ENCODE measurements around the gene STX8. TPM values are rescaled to one million over a fixed set of nuclear protein-coding genes. Genes with fewer than 3 reads are reported as not detected.
"Not testable (repeated sequence)": the region's sequence is repeated elsewhere in the genome, so short reads cannot be mapped to it uniquely, and the experiment has no call there.

The STX8 gene
- total RNA-seq, 1 donor from 2014 or later = 50.6 TPM

DNA sequence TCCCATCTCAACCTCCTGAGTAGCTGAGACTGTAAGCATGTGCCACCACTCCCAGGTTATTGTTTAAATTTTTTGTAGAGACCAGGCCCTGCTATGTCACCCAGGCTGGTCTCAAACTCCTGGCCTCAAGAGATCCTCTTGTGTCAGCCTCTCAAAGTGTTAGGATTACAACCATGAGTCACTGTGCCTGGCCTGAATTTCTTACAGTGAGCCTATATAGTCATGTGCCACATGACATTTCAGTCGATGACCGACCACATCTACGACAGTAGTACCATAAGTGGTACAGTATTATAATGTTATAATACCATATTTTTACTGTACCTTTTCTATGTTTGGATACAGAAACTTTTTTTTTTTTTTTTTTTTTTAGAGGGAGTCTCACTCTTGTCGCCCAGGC lies 195.3 kb downstream of the STX8 start:
- TF ChIP-seq CTCF (IDR thresholded peaks at IDR 0.05) = no peak
- Mint-ChIP-seq H3K27me3 (ENCODE audit: low read depth) (no peaks in the 10 kb centered on the region), H3K4me3 (ENCODE audit: unreplicated experiment) (no peak overlapping the region), H3K27ac (ENCODE audit: unreplicated experiment) (peak overlapping the region; percentile 56), H3K36me3 (ENCODE audit: low read depth) (no peaks in the 10 kb centered on the region), H3K4me1 (ENCODE audit: low read depth) (peaks cover 18% of the 10 kb centered on the region), H3K9me3 (ENCODE audit: low read depth) (peaks cover 5% of the 10 kb centered on the region)
- DNase-seq (ENCODE audit: low spot score) = no peak

- H3K4me1 Mint-ChIP-seq (ENCODE audit: low read depth) = peaks cover 18% of the 10 kb centered on the region
- H3K9me3 Mint-ChIP-seq (ENCODE audit: low read depth); H3K4me3 Mint-ChIP-seq (ENCODE audit: unreplicated experiment); H3K36me3 Mint-ChIP-seq (ENCODE audit: low read depth); DNase-seq (ENCODE audit: low spot score); H3K27ac Mint-ChIP-seq (ENCODE audit: unreplicated experiment); H3K27me3 Mint-ChIP-seq (ENCODE audit: low read depth): not testable (repeated sequence)
Measured at GRCh38 chr17:9376177-9376576, 199.4 kb downstream of the STX8 start.

DNA sequence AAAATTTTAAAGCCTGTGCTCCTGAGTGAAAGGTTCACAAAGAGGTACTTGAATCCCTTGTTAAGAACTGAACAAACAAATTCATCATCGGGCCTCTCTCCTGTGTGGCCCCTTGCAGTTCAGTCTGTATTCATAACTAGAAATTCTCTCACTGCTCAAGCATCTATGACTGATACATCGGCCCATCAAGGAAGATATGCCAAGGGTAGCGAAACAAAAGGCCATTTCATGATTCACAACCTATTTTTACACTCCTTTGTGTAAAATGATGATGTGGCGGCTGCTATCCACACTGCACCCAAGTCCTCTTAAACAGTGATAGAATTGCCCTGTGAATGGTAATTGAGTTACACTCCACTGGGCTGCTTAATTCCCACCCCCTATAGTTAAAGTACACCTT lies 204.6 kb downstream of the STX8 start:
- Mint-ChIP-seq H3K27me3 (ENCODE audit: low read depth) (no peaks in the 10 kb centered on the region), H3K4me3 (ENCODE audit: unreplicated experiment) (no peak overlapping the region), H3K27ac (ENCODE audit: unreplicated experiment) (peak overlapping the region; percentile 78)

DNA sequence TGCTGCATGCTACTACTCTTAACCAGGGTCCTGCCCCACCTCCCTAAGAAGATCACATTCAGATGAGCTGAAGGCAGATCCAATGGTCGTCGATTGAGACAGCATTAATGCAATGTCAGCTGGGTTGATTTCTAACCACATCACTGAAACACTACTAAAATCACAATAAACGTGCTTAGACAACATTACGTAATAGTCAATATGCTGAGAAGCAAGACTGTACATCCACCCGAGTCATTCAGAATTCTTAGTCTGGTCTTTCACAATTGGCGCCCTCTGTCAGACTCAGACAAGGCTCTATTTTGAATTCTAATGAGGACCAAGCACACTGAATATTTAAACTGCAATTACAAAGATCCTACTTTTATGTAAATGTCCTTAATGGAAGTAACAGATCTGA lies 205.2 kb downstream of the STX8 start:
- Mint-ChIP-seq H3K4me3 (ENCODE audit: unreplicated experiment) (no peak overlapping the region), H3K4me1 (ENCODE audit: low read depth) (peaks cover 42% of the 10 kb centered on the region)
- no peak for DNase-seq (ENCODE audit: low spot score)

More for the DNA sequence above, 204.6 kb downstream of the STX8 start:
- Mint-ChIP-seq H3K9me3 (ENCODE audit: low read depth) (peaks cover 2% of the 10 kb centered on the region), H3K36me3 (ENCODE audit: low read depth) (no peaks in the 10 kb centered on the region), H3K4me1 (ENCODE audit: low read depth) (peaks cover 38% of the 10 kb centered on the region)
- no peak for DNase-seq (ENCODE audit: low spot score)
- TF ChIP-seq CTCF (IDR thresholded peaks at IDR 0.05) = no peak

DNA sequence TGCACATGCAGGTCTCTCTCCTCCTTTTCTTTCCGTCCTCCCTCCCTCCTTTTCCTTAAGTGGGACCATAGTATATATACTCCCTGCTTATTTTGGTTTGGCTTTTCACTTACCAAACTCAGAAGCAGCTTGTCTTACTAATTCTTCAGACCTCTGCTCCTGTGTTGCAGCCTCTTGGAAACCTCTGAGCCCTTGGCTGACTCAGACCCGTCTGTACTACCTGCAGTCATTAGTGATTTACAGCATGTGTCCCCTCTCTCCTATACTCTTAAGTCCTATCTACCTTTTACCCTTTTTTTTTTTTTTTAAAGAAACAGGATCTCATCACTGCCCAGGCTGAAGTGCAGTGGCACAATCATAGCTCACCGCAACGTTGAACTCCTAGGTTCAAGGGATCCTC lies 207.0 kb downstream of the STX8 start:
- no peak for DNase-seq (ENCODE audit: low spot score)
- Mint-ChIP-seq H3K27me3 (ENCODE audit: low read depth) (no peaks in the 10 kb centered on the region), H3K27ac (ENCODE audit: unreplicated experiment) (no peak overlapping the region), H3K4me1 (ENCODE audit: low read depth) (peaks cover 50% of the 10 kb centered on the region), H3K36me3 (ENCODE audit: low read depth) (no peaks in the 10 kb centered on the region), H3K9me3 (ENCODE audit: low read depth) (no peaks in the 10 kb centered on the region), H3K4me3 (ENCODE audit: unreplicated experiment) (no peak overlapping the region)
- TF ChIP-seq CTCF (IDR thresholded peaks at IDR 0.05) = no peak

More for the DNA sequence above, 205.2 kb downstream of the STX8 start:
- TF ChIP-seq CTCF (IDR thresholded peaks at IDR 0.05) = no peak
- Mint-ChIP-seq H3K9me3 (ENCODE audit: low read depth) (no peaks in the 10 kb centered on the region), H3K36me3 (ENCODE audit: low read depth) (no peaks in the 10 kb centered on the region), H3K27me3 (ENCODE audit: low read depth) (no peaks in the 10 kb centered on the region), H3K27ac (ENCODE audit: unreplicated experiment) (peak overlapping the region; percentile 78)

DNA sequence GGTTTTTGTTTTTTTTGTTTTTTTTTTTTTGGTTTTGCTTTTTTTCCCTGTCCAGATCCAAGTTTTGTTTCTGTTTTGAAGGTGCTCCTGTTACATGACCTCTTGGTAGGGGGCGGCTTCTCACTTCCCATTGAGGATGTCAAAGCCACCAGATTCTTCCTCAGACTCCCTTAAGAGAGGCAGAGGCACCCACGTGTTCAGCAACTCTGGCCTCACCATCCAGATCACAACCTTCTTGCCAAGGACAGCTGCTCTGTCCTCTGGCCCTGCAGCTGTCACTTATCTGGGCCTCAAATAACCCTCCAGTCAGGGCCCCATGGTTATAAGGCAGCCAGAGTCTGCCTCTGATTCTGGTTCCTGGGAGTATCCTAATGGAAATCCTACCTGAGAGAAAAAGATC lies 208.5 kb downstream of the STX8 start:
- TF ChIP-seq CTCF (IDR thresholded peaks at IDR 0.05) = no peak
- no peaks in the 10 kb centered on the region for H3K36me3 Mint-ChIP-seq (ENCODE audit: low read depth)

More for the DNA sequence above, 208.5 kb downstream of the STX8 start:
- DNase-seq (ENCODE audit: low spot score) = no peak
- H3K4me3 Mint-ChIP-seq (ENCODE audit: unreplicated experiment) = no peak overlapping the region
- no peak overlapping the region for H3K27ac Mint-ChIP-seq (ENCODE audit: unreplicated experiment)
- H3K27me3 Mint-ChIP-seq (ENCODE audit: low read depth) = no peaks in the 10 kb centered on the region
- peaks cover 50% of the 10 kb centered on the region for H3K4me1 Mint-ChIP-seq (ENCODE audit: low read depth)
- H3K9me3 Mint-ChIP-seq (ENCODE audit: low read depth) = no peaks in the 10 kb centered on the region
